Heart right ventricle (tissue), 16 donors: ENCODE results near the gene RPGRIP1L. TPM values are rescaled to one million over a fixed set of nuclear protein-coding genes. Genes with fewer than 3 reads are reported as not detected.
A peak's percentile ranks its signal among the peaks of the same experiment; 100 is the strongest.
"Not testable (repeated sequence)": the region's sequence is repeated elsewhere in the genome, so short reads cannot be mapped to it uniquely, and the experiment has no call there.

ENCODE experiments used
- ATAC-seq, 8 donors: fragments of 200-7000 bp; cut with Tn5 transposase; one replicate each; pipeline ENCODE4 v1.9.1; 2020; ENCODE audit warnings: mild to moderate bottlenecking in 8 of 8, moderate library complexity in 8 of 8, moderate number of reproducible peaks in 1 of 8
- DNase-seq, 2 donors: peaks; one replicate each; pipeline ENCODE4 v3.0.0-alpha.2; 2020
- H3K27ac ChIP-seq, 10 donors: fragments of 200-600 bp; sonication (generic) in 2 of 10; one replicate each; pipeline versions ENCODE4 v1.5.0 to v1.8.0; 2020 to 2022; ENCODE audit warnings: mild to moderate bottlenecking in 3 of 10
- H3K27me3 ChIP-seq, 7 donors: fragments of 200-600 bp; one replicate each; pipeline ENCODE4 v1.8.0; 2021 to 2022; ENCODE audit warnings: mild to moderate bottlenecking in 2 of 7
- H3K36me3 ChIP-seq, 9 donors: fragments of 200-600 bp; sonication (generic) in 1 of 9; one replicate each; pipeline versions ENCODE4 v1.5.0 to v1.8.0; 2020 to 2022; ENCODE audit warnings: mild to moderate bottlenecking in 2 of 9
- H3K4me1 ChIP-seq, 9 donors: fragments of 200-600 bp; sonication (generic) in 1 of 9; one replicate each; pipeline versions ENCODE4 v1.5.0 to v1.8.0; 2020 to 2022; ENCODE audit warnings: mild to moderate bottlenecking in 4 of 9
- H3K4me3 ChIP-seq, 10 donors: fragments of 200-600 bp; sonication (generic) in 2 of 10; one replicate each; pipeline versions ENCODE4 v1.5.0 to v1.8.0; 2020 to 2022; ENCODE audit warnings: mild to moderate bottlenecking in 7 of 10, moderate library complexity in 2 of 10
- H3K9me3 ChIP-seq, 11 donors: fragments of 200-600 bp in 10 of 11; sonication (generic) in 2 of 11; one replicate each; pipeline versions ENCODE4 v1.5.0 to v1.8.0; 2013 to 2022; ENCODE audit warnings: mild to moderate bottlenecking in 2 of 11, control low read depth in 1 of 11, moderate library complexity in 1 of 11
- CTCF ChIP-seq, 9 donors: fragments of 200-600 bp; sonication (generic) in 2 of 9; IDR thresholded peaks; one replicate each; pipeline versions ENCODE4 v1.5.0 to v1.8.0; 2021 to 2022; ENCODE audit warnings: antibody characterized with exemption in 9 of 9, mild to moderate bottlenecking in 5 of 9, moderate library complexity in 1 of 9
- WGBS, 2 donors: extraction: QIAGEN DNeasy Blood & Tissue Kit; methylation state at CpG; one replicate each; pipeline ENCODE4 v1.1.7; 2013; ENCODE audit warnings: inconsistent platforms in 1 of 2; 5-methylcytosine and 5-hydroxymethylcytosine counted together
- intact Hi-C, 10 donors: fragments of 100-400 bp; cut with DNase I; formaldehyde crosslinking; loops; one replicate each; pipeline versions ENCODE4 v1.11.1 to v1.14.2; 2022
- polyA plus RNA-seq, 2 donors: library from polyadenylated mRNA; stranded (reverse); fragments of 200-250 nt; gene quantifications; one replicate each; pipeline ENCODE4 v1.2.3, GENCODE V29; 2013
- total RNA-seq, 10 donors: library from RNA; stranded (reverse); fragmentation: NEBNext Ultra II Directional in 3 of 10; extraction: Animal tissue kit (Norgen Biotek cat#: 25700) in 3 of 10; gene quantifications; one replicate each; pipeline versions ENCODE4 v1.2.1 to v1.2.4, GENCODE V29; 2021 to 2023
- donor health status: Arrhythmogenic right ventricular cardiomyopathy.
- donor health status: ischemic (EF 13 %, LVEDD 7.1; RV severe dilation, severe dysfunction).
- donor health status: healthy with polysubstance abuse.
- donor health status: DM: no; HTN: yes; CAD: no.
- donor health status: DM: no; HTN: no; CAD: no.
- donor health status: ischemic (EF 25% LVEDD 6.9; RV normal size, moderate dysfunction).
- donor health status: ischemic (EF 25% LVEDD 5.7; RV mildly dilated, moderate dysfunction).
- donor health status: healthy.
- donor health status: DM: yes; HTN: yes; CAD: no.
- donor health status: Ischemic cardiomyopathy.
- donor health status: ischemic (EF 35%, LVEDD 5.7; RV mildly dilated, moderate dysfunction).
- donor health status: nonischemic (EF 11% LVEDD 7.7; RV severe dilation, severe dysfunction).
- donor health status: DM: yes; HTN: yes; CAD: no.
- donor health status: PGD.
- donor health status: ischemic (EF 29% LVEDD 5.4; RV normal size, mild dysfunction).
- donor health status: nonischemic (EF 23%, LVEDD 6.1; RV moderate dilation, normal function).

The RPGRIP1L gene
- total and polyA plus RNA-seq, 12 donors: 0.96 to 3.7 (median 2.4) TPM

DNA sequence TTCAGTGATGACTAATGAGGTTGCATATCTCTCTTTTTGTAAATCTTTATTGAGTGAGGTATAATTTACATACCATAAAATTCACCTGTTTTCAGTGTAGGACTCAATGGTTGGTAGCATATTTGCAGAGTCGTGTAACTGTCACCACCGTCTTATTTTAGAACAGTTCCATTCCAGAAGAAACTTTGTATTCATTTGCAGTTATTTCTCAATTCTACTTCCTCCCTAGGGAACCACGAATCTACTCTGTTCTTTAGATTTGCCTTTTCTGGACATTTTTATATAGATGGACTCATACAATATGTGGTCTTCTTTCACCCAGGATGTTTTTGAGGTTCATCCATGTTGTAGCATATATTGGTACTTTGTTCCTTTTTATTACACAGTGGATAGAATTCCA, 4.0 kb upstream of the RPGRIP1L start:
- WGBS, 2 donors: 64 to 65% methylated on average over 3 of the region's 3 CpGs
- intact Hi-C loops: loop anchor here in 1 of 10 donors (10.0 kb wide), 1 partner anchor 1817 kb away; no protein-coding TSS in a partner anchor
- TF ChIP-seq CTCF (IDR thresholded peaks at IDR 0.05): no peak

DNA sequence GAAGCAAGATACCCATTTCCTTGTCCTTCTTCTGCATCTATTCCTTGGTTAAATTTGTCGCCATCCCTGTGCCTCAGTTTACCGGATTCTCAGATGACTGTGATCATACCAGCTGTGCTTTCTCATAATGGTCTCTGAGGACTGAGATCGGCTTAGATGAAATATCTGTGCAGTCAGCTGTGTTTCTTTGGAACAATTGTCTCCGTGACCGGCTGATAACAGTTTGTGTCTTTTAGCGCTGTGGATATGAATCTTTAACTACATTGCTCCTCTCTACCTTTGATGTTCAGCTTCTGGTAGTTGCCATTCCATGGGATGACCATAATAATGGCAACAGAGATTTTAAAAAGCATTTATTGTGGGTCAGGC, 770 bp upstream of the RPGRIP1L start:
- no peak for TF ChIP-seq CTCF (IDR thresholded peaks at IDR 0.05)
- intact Hi-C loops: loop anchor here in 2 of 10 donors (2.0 to 10.0 kb wide), 2 partner anchors 34 to 1820 kb away; no protein-coding TSS in a partner anchor
- Histone ChIP-seq H3K27me3 (no peaks in the 10 kb centered on the region), H3K27ac (peak overlapping the region in 9 of 10 donors; percentile 28 to 81 (median 68)), H3K36me3 (peaks cover 0 to 8% (median 0%) of the 10 kb centered on the region in 9 donors), H3K4me1 (peaks cover 0 to 32% (median 17%) of the 10 kb centered on the region in 9 donors), H3K4me3 (peak overlapping the region; percentile 66 to 80 (median 76)), H3K9me3 (no peaks in the 10 kb centered on the region)
- no peak for ATAC-seq
- WGBS, 2 donors: 7 to 10% methylated on average over 6 of the region's 6 CpGs
- no peak for DNase-seq

More for the DNA sequence above, 4.0 kb upstream of the RPGRIP1L start:
- DNase-seq: no peak
- Histone ChIP-seq H3K27ac (no peak overlapping the region), H3K4me1 (peaks cover 0 to 42% (median 26%) of the 10 kb centered on the region in 9 donors), H3K4me3 (no peak overlapping the region), H3K36me3 (peaks cover 0 to 4% (median 0%) of the 10 kb centered on the region in 9 donors), H3K9me3 (no peaks in the 10 kb centered on the region), H3K27me3 (no peaks in the 10 kb centered on the region)
- no peak for ATAC-seq

DNA sequence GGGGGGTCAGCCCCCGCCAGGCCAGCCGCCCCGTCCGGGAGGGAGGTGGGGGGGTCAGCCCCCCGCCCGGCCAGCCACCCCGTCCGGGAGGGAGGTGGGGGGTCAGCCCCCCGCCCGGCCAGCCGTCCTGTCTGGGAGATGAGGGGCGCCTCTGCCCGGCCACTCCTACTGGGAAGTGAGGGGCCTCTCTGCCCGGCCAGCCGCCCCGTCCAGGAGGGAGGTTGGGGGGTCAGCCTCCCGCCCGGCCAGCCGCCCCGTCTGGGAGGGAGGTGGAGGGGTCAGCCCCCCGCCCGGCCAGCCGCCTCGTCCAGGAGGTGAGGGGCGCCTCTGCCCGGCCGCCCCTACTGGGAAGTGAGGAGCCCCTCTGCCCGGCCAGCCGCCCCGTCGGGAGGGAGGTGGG, 5.4 kb downstream of the RPGRIP1L start:
- H3K27me3 ChIP-seq, H3K9me3 ChIP-seq, H3K4me3 ChIP-seq, intact Hi-C loops, ATAC-seq, H3K27ac ChIP-seq, H3K4me1 ChIP-seq, DNase-seq: not testable (repeated sequence)
- WGBS, 2 donors: 92 to 98% methylated on average over 17 to 28 of the region's 31 CpGs
- peaks cover 0 to 16% (median 0%) of the 10 kb centered on the region in 9 donors for H3K36me3 ChIP-seq

GRCh38 chr16:53695070-53695469, 8.6 kb downstream of the RPGRIP1L start:
- H3K9me3 ChIP-seq: no peaks in the 10 kb centered on the region
- H3K36me3 ChIP-seq: peaks cover 0 to 26% (median 0%) of the 10 kb centered on the region in 9 donors
- no peaks in the 10 kb centered on the region for H3K27me3 ChIP-seq
- DNase-seq: no peak
- no peak for TF ChIP-seq CTCF (IDR thresholded peaks at IDR 0.05)
- H3K4me1 ChIP-seq: no peaks in the 10 kb centered on the region
- 96 to 100% methylated on average over 1 of the region's 1 CpG for WGBS, 2 donors
- no peak overlapping the region for H3K4me3 ChIP-seq
- intact Hi-C loops: no loop called here
- H3K27ac ChIP-seq: no peak overlapping the region
- no peak for ATAC-seq

DNA sequence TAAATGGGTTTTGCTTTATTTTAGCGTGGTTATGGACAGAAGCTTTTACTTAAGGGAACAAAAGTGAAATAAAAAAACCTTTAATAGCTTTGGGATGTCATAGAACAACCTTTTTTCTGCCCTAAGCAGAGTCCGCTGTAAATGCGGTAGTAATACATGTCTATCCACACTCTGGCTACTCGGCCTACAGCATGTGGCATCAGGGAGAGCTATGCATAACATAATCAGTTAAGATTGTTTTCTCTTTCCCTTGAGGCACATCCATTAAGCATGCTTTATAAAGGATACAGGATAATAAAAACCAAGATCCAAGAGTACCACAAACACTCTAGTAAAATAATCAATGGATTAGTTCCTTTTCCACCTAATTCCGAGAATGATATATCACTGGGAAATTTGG, 10.3 kb downstream of the RPGRIP1L start:
- Histone ChIP-seq H3K4me1 (no peaks in the 10 kb centered on the region), H3K36me3 (peaks cover 0 to 26% (median 0%) of the 10 kb centered on the region in 9 donors), H3K27me3 (no peaks in the 10 kb centered on the region), H3K9me3 (no peaks in the 10 kb centered on the region), H3K4me3 (no peak overlapping the region), H3K27ac (no peak overlapping the region)
- DNase-seq: no peak
- no peak for TF ChIP-seq CTCF (IDR thresholded peaks at IDR 0.05)
- ATAC-seq: no peak
- intact Hi-C loops: no loop called here
- 93 to 97% methylated on average over 5 of the region's 5 CpGs for WGBS, 2 donors
